Fibroblast of pulmonary artery (primary cell): ENCODE results near the gene ABHD12.
A peak's percentile ranks its signal among the peaks of the same experiment; 100 is the strongest.

Source experiments
- DNase-seq: peaks from one replicate; pipeline ENCODE4 v3.0.0-alpha.2; 2010; ENCODE audit warnings: low read depth
- H3K4me3 ChIP-seq: replicated peaks from 2 replicates; pipeline ENCODE4 v1.5.1; 2011; ENCODE audit warnings: low read depth, mild to moderate bottlenecking, control low read depth, low read length, moderate library complexity
- CTCF ChIP-seq: IDR thresholded peaks from 2 replicates; pipeline ENCODE4 v1.5.1; 2011; ENCODE audit warnings: mild to moderate bottlenecking, control low read depth, low read length, inconsistent platforms; ENCODE audit errors: missing control alignments

Gene ABHD12

GRCh38 chr20:25258476-25258805 lies 132.2 kb downstream of the ABHD12 start:
- H3K4me3 ChIP-seq = no peak overlapping the region
- TF ChIP-seq CTCF = no peak
- DNase-seq = no peak

GRCh38 chr20:25257756-25258475 lies 132.7 kb downstream of the ABHD12 start:
- DNase-seq = no peak
- no peak for TF ChIP-seq CTCF
- H3K4me3 ChIP-seq = no peak overlapping the region

GRCh38 chr20:25257130-25257529 lies 133.5 kb downstream of the ABHD12 start:
- no peak for TF ChIP-seq CTCF
- H3K4me3 ChIP-seq = no peak overlapping the region
- no peak for DNase-seq

DNA sequence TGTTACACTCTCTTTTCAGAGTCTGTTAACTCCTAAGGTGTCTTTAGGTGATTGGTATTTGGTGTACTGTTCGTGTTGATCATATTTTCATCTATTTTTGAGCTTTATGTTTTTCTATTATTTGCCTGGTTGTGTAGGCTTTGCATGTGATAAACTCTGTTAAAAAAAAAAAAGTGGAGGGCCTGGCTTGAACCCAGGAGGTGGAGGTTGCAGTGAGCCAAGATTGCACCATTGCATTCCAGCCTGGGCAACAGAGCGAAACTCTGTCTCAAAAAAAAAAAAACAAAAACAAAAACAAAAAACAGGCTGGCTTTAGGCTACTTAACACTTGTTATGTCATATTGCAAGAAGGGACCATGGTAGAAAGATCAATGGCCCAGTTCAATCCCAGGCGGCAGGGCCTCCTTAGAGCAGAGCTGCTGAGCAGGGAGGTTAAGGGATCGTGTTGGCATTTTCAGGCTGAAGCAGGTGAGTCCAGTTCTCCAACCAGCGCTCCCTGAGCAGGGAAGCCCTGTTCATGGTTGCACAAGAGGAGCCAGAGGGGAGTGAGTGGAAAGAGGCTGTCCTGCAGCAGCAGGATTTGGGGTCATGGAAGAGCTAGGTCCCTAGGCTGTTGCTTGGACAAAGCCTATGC lies 134.3 kb downstream of the ABHD12 start:
- DNase-seq = peak; percentile 51
- no peak for TF ChIP-seq CTCF
- no peak overlapping the region for H3K4me3 ChIP-seq

DNA sequence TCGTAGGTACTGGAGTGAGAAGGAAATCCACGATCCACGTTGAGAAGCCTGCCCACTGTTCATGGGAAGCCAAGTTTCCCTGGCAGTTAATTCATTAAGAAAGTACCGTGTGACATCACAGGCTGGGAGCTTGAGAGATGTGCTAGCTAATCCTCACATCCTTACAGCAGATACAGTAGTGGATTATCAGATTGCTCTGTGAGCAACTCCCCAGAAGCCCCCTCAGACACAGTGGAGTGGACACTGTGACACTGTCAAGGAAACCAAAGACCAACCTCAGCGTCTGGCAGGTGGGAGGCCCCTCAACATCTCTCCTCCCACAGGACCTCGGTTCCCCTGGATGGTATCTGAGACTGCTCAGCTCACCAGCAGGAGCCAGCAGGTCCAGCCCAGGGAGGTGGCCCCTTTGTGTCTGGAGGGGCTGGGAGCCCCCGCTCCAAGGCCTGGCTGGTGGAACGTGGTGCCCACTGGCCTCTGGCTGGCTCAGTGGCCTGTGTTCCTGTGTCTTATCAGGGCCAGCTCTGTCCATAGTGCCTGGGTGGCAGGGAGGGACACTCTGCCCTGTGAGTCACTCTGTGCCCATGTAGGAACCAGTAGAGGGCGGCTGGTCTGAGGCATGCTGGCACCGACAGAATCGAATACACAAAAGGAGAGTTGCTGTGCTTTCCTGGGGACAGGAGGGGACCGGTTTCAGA lies 135.5 kb downstream of the ABHD12 start:
- no peak for DNase-seq
- TF ChIP-seq CTCF = no peak
- no peak overlapping the region for H3K4me3 ChIP-seq

DNA sequence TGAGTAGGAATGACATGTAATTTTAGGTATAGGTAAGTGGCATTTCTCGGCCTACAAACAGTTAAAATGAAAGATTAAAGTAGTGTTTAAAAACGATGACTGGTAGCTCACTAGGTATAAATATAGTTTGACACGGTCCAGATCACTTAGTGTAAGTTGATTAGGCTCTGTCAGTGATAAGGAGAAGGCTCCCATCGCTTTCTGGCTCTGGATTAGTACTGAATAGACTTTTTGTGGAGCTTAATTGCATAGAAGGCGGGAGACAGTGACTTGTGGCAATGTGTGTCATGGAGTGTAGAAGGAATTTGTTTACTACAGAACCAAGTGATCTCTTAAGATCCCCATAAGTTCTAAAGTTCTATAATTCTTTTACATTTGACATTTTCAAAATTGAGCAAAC lies 136.1 kb downstream of the ABHD12 start:
- H3K4me3 ChIP-seq = no peak overlapping the region
- DNase-seq = no peak
- no peak for TF ChIP-seq CTCF
